Keratinocyte (primary cell): Measurements from ENCODE around the gene VPS4B. TPM values are rescaled to one million over a fixed set of nuclear protein-coding genes. Genes with fewer than 3 reads are reported as not detected.

ENCODE experiments used
- DNase-seq: peaks from one replicate; pipeline ENCODE4 v3.0.0-alpha.2; 2011; ENCODE audit warnings: low read depth, missing footprints, low spot score
- FAIRE-seq: peaks from 2 replicates; lab custom pipeline; 2011; peaks lifted over from hg19 to GRCh38; lab: Jason Lieb, UNC
- H2AFZ ChIP-seq: 2 replicates; pipeline ENCODE4 v1.6.0; 2012; ENCODE audit warnings: low read length, control low read depth, inconsistent platforms; ENCODE audit not compliant: control insufficient read depth
- H3K27ac ChIP-seq: 2 replicates; pipeline ENCODE4 v1.5.1; 2011; ENCODE audit warnings: low read length; ENCODE audit not compliant: control insufficient read depth, insufficient read depth
- H3K27me3 ChIP-seq: 3 replicates; pipeline ENCODE4 v1.6.0; 2011; ENCODE audit warnings: low read length; ENCODE audit not compliant: control insufficient read depth, insufficient read depth; ENCODE audit errors: extremely low read depth
- H3K36me3 ChIP-seq, 2 experiments: 2 replicates in 1 of 2; 3 replicates in 1 of 2; pipeline ENCODE4 v1.5.1; 2011; ENCODE audit warnings: low read length in 2 of 2, mild to moderate bottlenecking in 1 of 2; ENCODE audit not compliant: control insufficient read depth in 2 of 2, insufficient read depth in 2 of 2; ENCODE audit errors: extremely low read depth in 1 of 2
- H3K4me1 ChIP-seq: 3 replicates; pipeline ENCODE4 v1.5.1; 2011; ENCODE audit warnings: low read length; ENCODE audit not compliant: control insufficient read depth, insufficient read depth; ENCODE audit errors: extremely low read depth
- H3K4me2 ChIP-seq: 3 replicates; pipeline ENCODE4 v1.6.0; 2011; ENCODE audit warnings: low read depth, low read length; ENCODE audit not compliant: control insufficient read depth, insufficient read depth; ENCODE audit errors: extremely low read depth
- H3K4me3 ChIP-seq, 3 experiments: fragments of 200-600 bp in 1 of 3; sonication (generic) in 1 of 3; 2 replicates in 2 of 3; 3 replicates in 1 of 3; pipeline ENCODE4 v1.5.1; 2011 to 2016; ENCODE audit warnings: low read length in 3 of 3, mild to moderate bottlenecking in 3 of 3, control low read depth in 2 of 3, inconsistent platforms in 1 of 3, low read depth in 1 of 3, mixed read lengths in 1 of 3, mixed run types in 1 of 3, moderate library complexity in 1 of 3; ENCODE audit not compliant: control insufficient read depth in 2 of 3, insufficient read depth in 2 of 3; ENCODE audit errors: extremely low read depth in 1 of 3
- H3K79me2 ChIP-seq: 2 replicates; pipeline ENCODE4 v1.6.0; 2012; ENCODE audit warnings: low read length; ENCODE audit not compliant: control insufficient read depth, insufficient read depth
- H3K9ac ChIP-seq: 3 replicates; pipeline ENCODE4 v1.6.0; 2011; ENCODE audit warnings: low read length; ENCODE audit not compliant: control insufficient read depth, insufficient read depth; ENCODE audit errors: extremely low read depth
- H3K9me1 ChIP-seq: 3 replicates; pipeline ENCODE4 v1.6.0; 2011; ENCODE audit warnings: low read length; ENCODE audit not compliant: control insufficient read depth, insufficient read depth; ENCODE audit errors: extremely low read depth
- H3K9me3 ChIP-seq: 2 replicates; pipeline ENCODE4 v1.5.1; 2012; ENCODE audit warnings: low read depth, low read length; ENCODE audit not compliant: control insufficient read depth
- H4K20me1 ChIP-seq: 3 replicates; pipeline ENCODE4 v1.6.0; 2011; ENCODE audit warnings: low read length; ENCODE audit not compliant: control insufficient read depth, insufficient read depth; ENCODE audit errors: extremely low read depth
- CTCF ChIP-seq, 3 experiments: IDR thresholded peaks in 1 of 3; conservative IDR thresholded peaks in 1 of 3; optimal IDR thresholded peaks in 1 of 3; 2 replicates in 2 of 3; 3 replicates in 1 of 3; pipeline versions ENCODE3 to v1.5.1; 2011; ENCODE audit warnings: low read length in 3 of 3, mild to moderate bottlenecking in 3 of 3, moderate library complexity in 2 of 3, control low read depth in 1 of 3, inconsistent platforms in 1 of 3; ENCODE audit not compliant: insufficient read depth in 2 of 3; ENCODE audit errors: extremely low read depth in 1 of 3
- EZH2 ChIP-seq: IDR thresholded peaks from one replicate; pipeline ENCODE4 v1.6.1; 2012; ENCODE audit warnings: inconsistent platforms, mild to moderate bottlenecking, low read length, moderate library complexity
- dilution Hi-C: fragments of 300-500 bp; cut with MboI; formaldehyde crosslinking; loops from one replicate; pipeline ENCODE4 v1.7.0; 2020; ENCODE audit warnings: low sequenced_read_pairs; ENCODE audit not compliant: extremely low pct_ligation_motif_present
- polyA plus RNA-seq, 5 experiments: library from polyadenylated mRNA; depleted of rRNA in 3 of 5; stranded (reverse) in 3 of 5; stranded (forward) in 1 of 5; unstranded in 1 of 5; fragments of >200 nt; gene quantifications; 1 replicate in 1 of 5; 2 replicates in 3 of 5; 3 replicates in 1 of 5; pipeline versions ENCODE4 v1.2.1 to v1.2.3, GENCODE V29; 2011 to 2012; ENCODE audit warnings: missing spikeins in 2 of 5, low read depth in 1 of 5, low replicate concordance in 1 of 5

The VPS4B gene
- polyA plus RNA-seq, 1 donor (not counting 4 experiments of a cell fraction or from before 2014, with no cell fraction given): 65.3 TPM

GRCh38 chr18:63440219-63440618 is 17.9 kb upstream of the VPS4B start:
- Histone ChIP-seq H3K27ac (no peak overlapping the region), H3K9me1 (no peaks in the 10 kb centered on the region), H2AFZ (no peak overlapping the region), H3K4me3 (no peak overlapping the region), H3K27me3 (no peaks in the 10 kb centered on the region), H3K79me2 (no peaks in the 10 kb centered on the region), H3K4me1 (peaks cover 22% of the 10 kb centered on the region), H3K9ac (no peak overlapping the region), H4K20me1 (no peaks in the 10 kb centered on the region), H3K36me3 (no peaks in the 10 kb centered on the region), H3K4me2 (no peak overlapping the region), H3K9me3 (no peaks in the 10 kb centered on the region)
- TF ChIP-seq CTCF (optimal IDR thresholded peaks at IDR 0.05 in 1 of 3, IDR thresholded peaks at IDR 0.05 in 1 of 3, conservative IDR thresholded peaks at IDR 0.05 in 1 of 3; ENCODE audit: extremely low read depth in 1 of 3, insufficient read depth in 2 of 3, low read length in 3 of 3) (no peak), EZH2 (no peak)
- DNase-seq: no peak
- FAIRE-seq: no peak
- dilution Hi-C loops: no loop called here

GRCh38 chr18:63439334-63439733 is 17.1 kb upstream of the VPS4B start:
- H4K20me1 ChIP-seq: no peaks in the 10 kb centered on the region
- H3K4me1 ChIP-seq: peaks cover 16% of the 10 kb centered on the region
- peak overlapping the region; percentile 11 for H3K27ac ChIP-seq
- H3K9me3 ChIP-seq: no peaks in the 10 kb centered on the region
- no peak overlapping the region for H3K4me3 ChIP-seq
- H3K36me3 ChIP-seq: no peaks in the 10 kb centered on the region
- H3K9me1 ChIP-seq: no peaks in the 10 kb centered on the region
- FAIRE-seq: peak; percentile 71
- dilution Hi-C loops: no loop called here
- no peaks in the 10 kb centered on the region for H3K79me2 ChIP-seq
- no peak for DNase-seq
- H3K9ac ChIP-seq: peak overlapping the region; percentile 11
- no peak overlapping the region for H2AFZ ChIP-seq
- no peaks in the 10 kb centered on the region for H3K27me3 ChIP-seq
- H3K4me2 ChIP-seq: no peak overlapping the region
- TF ChIP-seq CTCF (optimal IDR thresholded peaks at IDR 0.05 in 1 of 3, IDR thresholded peaks at IDR 0.05 in 1 of 3, conservative IDR thresholded peaks at IDR 0.05 in 1 of 3; ENCODE audit: extremely low read depth in 1 of 3, insufficient read depth in 2 of 3, low read length in 3 of 3) (peak; percentile 73 to 87 (median 79)), EZH2 (no peak)
